MCF 10A (cell line): ENCODE measurements around the gene ZAP70. TPM values are rescaled to one million over a fixed set of nuclear protein-coding genes. Genes with fewer than 3 reads are reported as not detected.

Source experiments
- BruUV-seq: library from RNA; stranded (reverse); fragments of 400-500 nt; replicated peaks from 2 replicates; lab custom pipeline; 2021; lab: Mats Ljungman, UMichigan
- CTCF ChIA-PET: fragments of 300-600 bp; sonication (Branson Sonifier 250); formaldehyde crosslinking; extraction: SDS; loops from one replicate; lab custom pipeline; 2021; ENCODE audit warnings: antibody characterized with exemption, inconsistent platforms; lab: Yijun Ruan, JAX
- POLR2A ChIA-PET: fragments of 300-600, 350-650 bp; sonication (Branson Sonifier 250); formaldehyde crosslinking; extraction: SDS; loops from one replicate; lab custom pipeline; 2020; ENCODE audit warnings: antibody characterized with exemption, inconsistent platforms; lab: Yijun Ruan, JAX
- DNase-seq: peaks from one replicate; pipeline ENCODE4 v3.0.0-alpha.2; 2018; ENCODE audit not compliant: unreplicated experiment
- H3K27ac Mint-ChIP-seq: one replicate; pipeline ENCODE4 v1.8.0; 2022; ENCODE audit warnings: mild to moderate bottlenecking, low read depth, mixed read lengths; ENCODE audit not compliant: unreplicated experiment
- H3K27me3 Mint-ChIP-seq: one replicate; pipeline ENCODE4 v1.8.0; 2022; ENCODE audit warnings: mixed read lengths; ENCODE audit not compliant: insufficient read depth, unreplicated experiment
- H3K36me3 Mint-ChIP-seq: one replicate; pipeline ENCODE4 v1.8.0; 2022; ENCODE audit warnings: mild to moderate bottlenecking, moderate library complexity, mixed read lengths; ENCODE audit not compliant: insufficient read depth, unreplicated experiment
- H3K4me1 Mint-ChIP-seq: one replicate; pipeline ENCODE4 v1.8.0; 2022; ENCODE audit warnings: mixed read lengths; ENCODE audit not compliant: insufficient read depth, unreplicated experiment
- H3K4me3 Mint-ChIP-seq: one replicate; pipeline ENCODE4 v1.8.0; 2022; ENCODE audit warnings: mild to moderate bottlenecking, moderate library complexity, mixed read lengths; ENCODE audit not compliant: unreplicated experiment
- H3K9me3 Mint-ChIP-seq: one replicate; pipeline ENCODE4 v1.8.0; 2022; ENCODE audit warnings: mixed read lengths; ENCODE audit not compliant: unreplicated experiment
- CTCF ChIP-seq: fragments of 200-600 bp; IDR thresholded peaks from one replicate; pipeline ENCODE4 v1.8.0; 2022; ENCODE audit warnings: antibody characterized with exemption, mild to moderate bottlenecking; ENCODE audit not compliant: unreplicated experiment
- intact Hi-C: fragments of 100-400 bp; cut with micrococcal nuclease; formaldehyde crosslinking; loops from 2 replicates; pipeline ENCODE4 v1.14.1; 2022
- total RNA-seq: library from RNA; stranded (reverse); gene quantifications from 2 replicates; pipeline ENCODE4 v1.2.3, GENCODE V29; 2022

Gene ZAP70
- total RNA-seq, 1 experiment from 2014 or later, result not detected

GRCh38 chr2:97735161-97735561, 21.8 kb downstream of the ZAP70 start:
- no peak for TF ChIP-seq CTCF
- no TSS peak for BruUV-seq
- Mint-ChIP-seq H3K27me3 (no peaks in the 10 kb centered on the region), H3K36me3 (peaks cover 6% of the 10 kb centered on the region), H3K4me1 (no peaks in the 10 kb centered on the region), H3K4me3 (no peak overlapping the region), H3K9me3 (no peaks in the 10 kb centered on the region), H3K27ac (no peak overlapping the region)
- POLR2A ChIA-PET, result no interaction called here
- no peak for DNase-seq
- CTCF ChIA-PET, result no interaction called here
- intact Hi-C loops, result no loop called here

GRCh38 chr2:97736185-97736584, 22.8 kb downstream of the ZAP70 start:
- ChIA-PET POLR2A (no interaction called here), CTCF (no interaction called here)
- intact Hi-C loops, result no loop called here
- no peaks in the 10 kb centered on the region for H3K27me3 Mint-ChIP-seq
- H3K36me3 Mint-ChIP-seq, result no peaks in the 10 kb centered on the region
- peaks cover 7% of the 10 kb centered on the region for H3K4me1 Mint-ChIP-seq
- no peak overlapping the region for H3K27ac Mint-ChIP-seq
- no TSS peak for BruUV-seq
- TF ChIP-seq CTCF, result no peak
- H3K4me3 Mint-ChIP-seq, result no peak overlapping the region
- DNase-seq, result no peak
- H3K9me3 Mint-ChIP-seq, result no peaks in the 10 kb centered on the region

- Mint-ChIP-seq H3K27me3 (no peaks in the 10 kb centered on the region), H3K36me3 (no peaks in the 10 kb centered on the region), H3K4me3 (no peak overlapping the region), H3K27ac (no peak overlapping the region), H3K4me1 (peaks cover 13% of the 10 kb centered on the region), H3K9me3 (no peaks in the 10 kb centered on the region)
- ChIA-PET CTCF (interaction anchor here (0.6 to 1.2 kb wide), 3 partner anchors 37 to 87 kb away, joined by 3 read pairs; no protein-coding TSS in a partner anchor), POLR2A (no interaction called here)
- no peak for TF ChIP-seq CTCF
- no peak for DNase-seq
- intact Hi-C loops, result no loop called here
- BruUV-seq, result no TSS peak
Measured at GRCh38 chr2:97736608-97737330, 23.4 kb downstream of the ZAP70 start.

- Mint-ChIP-seq H3K27me3 (no peaks in the 10 kb centered on the region), H3K4me3 (no peak overlapping the region), H3K9me3 (no peaks in the 10 kb centered on the region), H3K27ac (no peak overlapping the region), H3K4me1 (peaks cover 21% of the 10 kb centered on the region), H3K36me3 (no peaks in the 10 kb centered on the region)
- no TSS peak for BruUV-seq
- no peak for DNase-seq
- intact Hi-C loops, result no loop called here
- POLR2A ChIA-PET, result no interaction called here
- TF ChIP-seq CTCF, result no peak
- CTCF ChIA-PET, result interaction anchor here (0.6 to 1.2 kb wide), 3 partner anchors 38 to 88 kb away, joined by 3 read pairs; no protein-coding TSS in a partner anchor
Measured at GRCh38 chr2:97737421-97738178, 24.2 kb downstream of the ZAP70 start.
